OCI-LY3 (cell line): ENCODE results near the gene PNLIPRP2.

ENCODE experiments used
- H2AFZ ChIP-seq: fragments of 200-600, 300-600 bp; shearing (Covaris generic); 2 replicates; pipeline ENCODE4 v1.6.0; 2014; ENCODE audit warnings: antibody characterized with exemption, low read depth, low read length
- H3K27ac ChIP-seq: fragments of 200-600, 300-600 bp; sonication (generic); 2 replicates; pipeline ENCODE4 v1.5.1; 2014; ENCODE audit warnings: mild to moderate bottlenecking, low read length, moderate library complexity, mixed read lengths
- H3K27me3 ChIP-seq: fragments of 200-600, 300-600 bp; sonication (generic); 2 replicates; pipeline ENCODE4 v1.6.1; 2014; ENCODE audit warnings: low read depth, low read length, mixed read lengths
- H3K36me3 ChIP-seq: fragments of 200-600, 300-600 bp; sonication (generic); replicated peaks from 2 replicates; pipeline ENCODE3; 2014; ENCODE audit warnings: low read depth, low read length, mixed read lengths
- H3K4me1 ChIP-seq: fragments of 300-600, 200-600 bp; sonication (generic); 2 replicates; pipeline ENCODE4 v1.6.1; 2014; ENCODE audit warnings: low read length, mixed read lengths
- H3K4me2 ChIP-seq: fragments of 200-600, 300-600 bp; sonication (generic); 2 replicates; pipeline ENCODE4 v1.6.1; 2014; ENCODE audit warnings: low read length, mixed read lengths
- H3K4me3 ChIP-seq: fragments of 300-600, 200-600 bp; sonication (generic); 2 replicates; pipeline ENCODE4 v1.5.1; 2014; ENCODE audit warnings: antibody characterized with exemption, mild to moderate bottlenecking, low read length, moderate library complexity
- H3K79me2 ChIP-seq: fragments of 300-600, 200-600 bp; shearing (Covaris generic); 2 replicates; pipeline ENCODE4 v1.6.1; 2014; ENCODE audit warnings: mild to moderate bottlenecking, low read length, mixed read lengths
- H3K9ac ChIP-seq: fragments of 300-600, 200-600 bp; shearing (Covaris generic); 2 replicates; pipeline ENCODE4 v1.6.0; 2014; ENCODE audit warnings: mild to moderate bottlenecking, low read length, moderate library complexity
- H3K9me3 ChIP-seq: fragments of 200-600, 300-600 bp; shearing (Covaris generic); 2 replicates; pipeline ENCODE4 v1.6.1; 2014; ENCODE audit warnings: low read length, mixed read lengths; ENCODE audit not compliant: insufficient read depth
- H4K20me1 ChIP-seq: fragments of 200-600, 300-600 bp; sonication (generic); 2 replicates; pipeline ENCODE4 v1.6.1; 2016; ENCODE audit warnings: low read length, mixed read lengths; ENCODE audit not compliant: insufficient read depth
- CTCF ChIP-seq: fragments of 200-600, 300-600 bp; sonication (generic); IDR thresholded peaks from 2 replicates; pipeline ENCODE4 v1.5.1; 2014; ENCODE audit warnings: antibody characterized with exemption, low read length, low read depth
- EZH2phosphoT487 ChIP-seq: fragments of 200-600 bp; shearing (Covaris generic); IDR thresholded peaks from 2 replicates; pipeline ENCODE4 v1.6.1; 2018; ENCODE audit warnings: antibody characterized with exemption, mixed run types, low read depth

Gene PNLIPRP2

GRCh38 chr10:116673866-116674265, 53.1 kb downstream of the PNLIPRP2 start:
- Histone ChIP-seq H3K9me3 (no peaks in the 10 kb centered on the region), H3K27ac (no peak overlapping the region), H3K79me2 (no peaks in the 10 kb centered on the region), H3K9ac (no peak overlapping the region), H3K27me3 (no peaks in the 10 kb centered on the region), H3K4me3 (no peak overlapping the region), H2AFZ (no peak overlapping the region), H3K36me3 (no peaks in the 10 kb centered on the region), H3K4me2 (no peak overlapping the region), H3K4me1 (no peaks in the 10 kb centered on the region), H4K20me1 (no peaks in the 10 kb centered on the region)
- TF ChIP-seq EZH2phosphoT487, result no peak

- Histone ChIP-seq H3K36me3 (no peaks in the 10 kb centered on the region), H3K9ac (no peak overlapping the region), H3K4me3 (no peak overlapping the region), H2AFZ (no peak overlapping the region), H3K27ac (no peak overlapping the region), H3K4me2 (no peak overlapping the region), H3K79me2 (no peaks in the 10 kb centered on the region), H4K20me1 (no peaks in the 10 kb centered on the region), H3K4me1 (no peaks in the 10 kb centered on the region), H3K27me3 (no peaks in the 10 kb centered on the region), H3K9me3 (no peaks in the 10 kb centered on the region)
- TF ChIP-seq CTCF (no peak), EZH2phosphoT487 (no peak)
Measured at GRCh38 chr10:116674901-116675423, 54.2 kb downstream of the PNLIPRP2 start.

- H3K79me2 ChIP-seq, result no peaks in the 10 kb centered on the region
- no peak overlapping the region for H3K4me3 ChIP-seq
- no peak overlapping the region for H3K4me2 ChIP-seq
- no peaks in the 10 kb centered on the region for H4K20me1 ChIP-seq
- H3K4me1 ChIP-seq, result no peaks in the 10 kb centered on the region
- H3K27me3 ChIP-seq, result no peaks in the 10 kb centered on the region
- no peaks in the 10 kb centered on the region for H3K9me3 ChIP-seq
- TF ChIP-seq CTCF, result no peak
- no peak for TF ChIP-seq EZH2phosphoT487
- H3K27ac ChIP-seq, result no peak overlapping the region
- no peak overlapping the region for H3K9ac ChIP-seq
- H3K36me3 ChIP-seq, result no peaks in the 10 kb centered on the region
- H2AFZ ChIP-seq, result no peak overlapping the region
Measured at GRCh38 chr10:116676118-116676517, 55.4 kb downstream of the PNLIPRP2 start.

DNA sequence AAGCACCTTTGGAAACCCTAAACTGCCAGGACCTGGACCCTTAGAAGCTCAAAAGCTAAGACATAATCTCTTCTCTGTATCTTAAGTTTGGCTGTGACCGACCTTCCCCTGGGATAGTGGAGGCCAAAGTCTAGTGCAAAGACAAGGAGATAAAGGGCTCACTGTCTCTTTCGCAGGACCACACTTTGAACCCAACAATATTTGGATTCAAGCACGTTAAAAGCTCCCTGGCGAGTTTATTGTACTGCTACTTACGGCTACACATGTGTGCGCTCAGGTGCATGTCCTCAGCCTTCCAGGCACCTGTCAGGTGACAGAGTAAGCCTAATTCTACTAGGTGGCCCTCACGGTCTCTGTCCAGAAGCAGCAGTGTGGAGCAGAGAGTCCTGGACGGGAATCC, 55.9 kb downstream of the PNLIPRP2 start:
- Histone ChIP-seq H3K27ac (no peak overlapping the region), H2AFZ (no peak overlapping the region), H4K20me1 (no peaks in the 10 kb centered on the region), H3K9ac (no peak overlapping the region), H3K4me2 (no peak overlapping the region), H3K4me1 (no peaks in the 10 kb centered on the region), H3K9me3 (no peaks in the 10 kb centered on the region), H3K27me3 (no peaks in the 10 kb centered on the region), H3K4me3 (no peak overlapping the region), H3K79me2 (no peaks in the 10 kb centered on the region), H3K36me3 (no peaks in the 10 kb centered on the region)
- TF ChIP-seq EZH2phosphoT487 (no peak), CTCF (no peak)

DNA sequence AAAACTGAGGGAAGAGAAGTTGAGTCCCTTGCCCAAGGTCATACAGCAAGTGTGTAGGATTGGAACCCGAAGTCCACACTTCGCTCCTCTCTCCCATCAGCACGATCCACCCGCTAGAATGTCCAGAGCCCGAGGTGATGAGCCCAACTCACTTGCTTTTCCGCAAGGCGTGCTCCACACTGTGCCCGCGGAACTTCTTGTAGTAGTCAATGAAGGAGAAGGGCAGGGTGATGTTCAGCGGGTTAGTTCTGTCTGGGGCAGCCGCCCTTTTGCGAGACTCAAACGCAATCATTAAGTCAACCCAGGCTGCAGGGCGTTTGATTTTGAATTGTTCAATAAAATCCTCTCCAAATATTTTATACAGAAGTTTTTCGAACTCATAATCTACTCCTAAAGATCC, 58.6 kb downstream of the PNLIPRP2 start:
- H3K4me3 ChIP-seq, result no peak overlapping the region
- H4K20me1 ChIP-seq, result no peaks in the 10 kb centered on the region
- H2AFZ ChIP-seq, result no peak overlapping the region
- no peaks in the 10 kb centered on the region for H3K27me3 ChIP-seq
- no peaks in the 10 kb centered on the region for H3K36me3 ChIP-seq
- TF ChIP-seq CTCF (no peak), EZH2phosphoT487 (no peak)
- H3K4me1 ChIP-seq, result no peaks in the 10 kb centered on the region
- H3K27ac ChIP-seq, result no peak overlapping the region
- H3K4me2 ChIP-seq, result no peak overlapping the region
- no peaks in the 10 kb centered on the region for H3K9me3 ChIP-seq
- no peaks in the 10 kb centered on the region for H3K79me2 ChIP-seq
- H3K9ac ChIP-seq, result no peak overlapping the region
